Measurements from ENCODE around the gene RASGRF2.

DNA sequence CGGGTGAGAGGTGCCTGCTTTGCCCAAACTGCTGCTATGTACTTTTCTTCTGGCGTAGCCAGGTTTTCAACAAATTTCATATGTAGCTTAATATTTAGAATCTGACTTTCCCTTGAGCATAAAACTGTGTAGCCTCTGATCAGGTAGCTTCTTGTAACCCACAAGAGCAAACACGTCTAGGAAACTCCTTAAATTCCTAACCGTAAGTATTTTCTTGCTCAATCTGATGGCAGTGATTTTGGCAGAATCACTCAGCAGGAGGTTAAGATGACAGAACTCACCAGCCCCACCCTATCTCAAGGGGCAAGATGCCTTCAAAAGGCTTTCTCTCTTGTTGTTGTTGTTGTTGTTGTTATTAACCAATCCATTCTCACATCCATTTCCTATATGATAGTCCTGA, 293.7 kb downstream of the RASGRF2 start:
- TF ChIP-seq POLR2A (IDR thresholded peaks at IDR 0.05; ENCODE audit: control extremely low read depth in 1 of 2, low read depth in 2 of 2, low read length in 2 of 2) (no peak), RAD21 (IDR thresholded peaks at IDR 0.05 in 1 of 2, conservative IDR thresholded peaks at IDR 0.05 in 1 of 2; ENCODE audit: low read depth in 2 of 2, low read length in 2 of 2) (no peak), SIN3A (conservative IDR thresholded peaks at IDR 0.05 in 1 of 2, IDR thresholded peaks at IDR 0.05 in 1 of 2; ENCODE audit: low read depth in 1 of 2, low read length in 2 of 2) (no peak), CTCF (IDR thresholded peaks at IDR 0.05; ENCODE audit: control extremely low read depth in 1 of 3, insufficient read depth in 1 of 3, low read depth in 1 of 3, low read length in 3 of 3) (no peak), JUND (IDR thresholded peaks at IDR 0.05; ENCODE audit: low read length) (no peak), ATF3 (IDR thresholded peaks at IDR 0.05; ENCODE audit: insufficient read depth, low read depth, low read length) (no peak), FOSL1 (IDR thresholded peaks at IDR 0.05; ENCODE audit: insufficient read depth, low read depth, low read length) (no peak), EZH2 (IDR thresholded peaks at IDR 0.05; ENCODE audit: low read depth, low read length, severe bottlenecking) (no peak), TAF7 (optimal IDR thresholded peaks at IDR 0.05; ENCODE audit: borderline replicate concordance, low read depth, low read length) (no peak), EP300 (IDR thresholded peaks at IDR 0.05; ENCODE audit: borderline replicate concordance in 1 of 2, low read depth in 2 of 2, low read length in 2 of 2) (no peak), TEAD4 (IDR thresholded peaks at IDR 0.05; ENCODE audit: low read depth, low read length) (no peak), CHD2 (IDR thresholded peaks at IDR 0.05; ENCODE audit: low read length) (no peak), POLR2AphosphoS5 (IDR thresholded peaks at IDR 0.05; ENCODE audit: low read depth, low read length) (no peak), ZNF274 (IDR thresholded peaks at IDR 0.05; ENCODE audit: borderline replicate concordance, extremely low read depth, low read length) (no peak)

Measured in H1 (cell line).